HepG2 (cell line): ENCODE data around the gene AKT2. TPM values are rescaled to one million over a fixed set of nuclear protein-coding genes. Genes with fewer than 3 reads are reported as not detected.

Experiments used
- AKAP8 ChIP-seq: sonication (generic); formaldehyde crosslinking; IDR thresholded peaks from 2 replicates; pipeline ENCODE4 v1.5.1; 2020; ENCODE audit warnings: mild to moderate bottlenecking, missing genetic modification reagents
- ATF3 ChIP-seq: sonication (generic); formaldehyde crosslinking; IDR thresholded peaks from 2 replicates; pipeline ENCODE4 v1.4.0; 2020; ENCODE audit warnings: missing genetic modification reagents
- BORCS8-MEF2B ChIP-seq: sonication (generic); formaldehyde crosslinking; IDR thresholded peaks from 2 replicates; pipeline ENCODE4 v1.8.0; 2022; ENCODE audit warnings: mild to moderate bottlenecking, missing genetic modification reagents
- CC2D1A ChIP-seq: sonication (generic); formaldehyde crosslinking; IDR thresholded peaks from 2 replicates; pipeline ENCODE4 v1.8.1; 2023; ENCODE audit warnings: mild to moderate bottlenecking, missing genetic modification reagents
- EP300 ChIP-seq, 3 experiments: sonication (generic) in 1 of 3; formaldehyde crosslinking in 1 of 3; IDR thresholded peaks; 2 replicates each; pipeline versions ENCODE4 v1.5.1 to v1.6.1; 2011 to 2020; ENCODE audit warnings: low read depth in 2 of 3, low read length in 2 of 3, borderline replicate concordance in 1 of 3, improper control_type of control experiment in 1 of 3, mild to moderate bottlenecking in 1 of 3, missing genetic modification reagents in 1 of 3, moderate library complexity in 1 of 3
- HMG20B ChIP-seq: conservative IDR thresholded peaks from 2 replicates; pipeline ENCODE4 v1.6.1; 2016; ENCODE audit warnings: missing genetic modification reagents, missing compliant biosample characterization
- KLF13 ChIP-seq: sonication (generic); formaldehyde crosslinking; IDR thresholded peaks from 2 replicates; pipeline ENCODE4 v1.4.0; 2020; ENCODE audit warnings: mild to moderate bottlenecking, missing genetic modification reagents
- MAF1 ChIP-seq: sonication (generic); formaldehyde crosslinking; IDR thresholded peaks from 2 replicates; pipeline ENCODE4 v1.5.0; 2020; ENCODE audit warnings: missing genetic modification reagents, borderline replicate concordance
- MXD3 ChIP-seq: IDR thresholded peaks from 2 replicates; pipeline ENCODE4 v1.6.1; 2016; ENCODE audit warnings: mild to moderate bottlenecking, missing biosample characterization, missing genetic modification reagents
- PCBP1 ChIP-seq: fragments of 200-400 bp; formaldehyde crosslinking; IDR thresholded peaks from 2 replicates; pipeline ENCODE4 v1.6.1; 2017; ENCODE audit warnings: mild to moderate bottlenecking, low read depth, low read length, borderline replicate concordance
- POLR2A ChIP-seq, 2 experiments: IDR thresholded peaks; 2 replicates each; pipeline ENCODE4 v1.6.1; 2011; ENCODE audit warnings: low read depth in 2 of 2, low read length in 2 of 2, mild to moderate bottlenecking in 1 of 2, moderate library complexity in 1 of 2; ENCODE audit not compliant: insufficient read depth in 1 of 2
- PREB ChIP-seq: sonication (generic); formaldehyde crosslinking; IDR thresholded peaks from 2 replicates; pipeline ENCODE4 v1.4.0; 2020; ENCODE audit warnings: missing genetic modification reagents
- ZBTB2 ChIP-seq: sonication (generic); formaldehyde crosslinking; IDR thresholded peaks from 2 replicates; pipeline ENCODE4 v1.8.0; 2022; ENCODE audit warnings: low read depth, missing genetic modification reagents
- ZFP37 ChIP-seq: sonication (generic); formaldehyde crosslinking; IDR thresholded peaks from 2 replicates; pipeline ENCODE4 v1.4.0; 2020; ENCODE audit warnings: missing genetic modification reagents, borderline replicate concordance
- ZFP62 ChIP-seq: sonication (generic); formaldehyde crosslinking; IDR thresholded peaks from 2 replicates; pipeline ENCODE4 v1.4.0; 2020; ENCODE audit warnings: missing genetic modification reagents
- ZKSCAN8 ChIP-seq: IDR thresholded peaks from 2 replicates; pipeline ENCODE4 v1.6.1; 2016; ENCODE audit warnings: borderline replicate concordance, missing genetic modification reagents, missing compliant biosample characterization
- ZNF12 ChIP-seq: sonication (generic); formaldehyde crosslinking; IDR thresholded peaks from 2 replicates; pipeline ENCODE4 v1.5.0; 2020; ENCODE audit warnings: missing genetic modification reagents
- ZNF275 ChIP-seq: sonication (generic); formaldehyde crosslinking; IDR thresholded peaks from 2 replicates; pipeline ENCODE4 v1.8.0; 2022; ENCODE audit warnings: missing genetic modification reagents, mild to moderate bottlenecking, inconsistent platforms, borderline replicate concordance
- ZNF574 ChIP-seq: sonication (generic); formaldehyde crosslinking; IDR thresholded peaks from 2 replicates; pipeline ENCODE4 v1.4.0; 2020; ENCODE audit warnings: missing genetic modification reagents
- ZNF724P ChIP-seq: sonication (generic); formaldehyde crosslinking; IDR thresholded peaks from 2 replicates; pipeline ENCODE4 v1.8.0; 2022; ENCODE audit warnings: missing genetic modification reagents, borderline replicate concordance
- ZNF776 ChIP-seq: sonication (generic); formaldehyde crosslinking; IDR thresholded peaks from 2 replicates; pipeline ENCODE4 v1.4.0; 2020; ENCODE audit warnings: mild to moderate bottlenecking, missing genetic modification reagents
- ZNF878 ChIP-seq: sonication (generic); formaldehyde crosslinking; IDR thresholded peaks from 2 replicates; pipeline ENCODE4 v1.8.1; 2023; ENCODE audit warnings: mild to moderate bottlenecking, missing genetic modification reagents, moderate library complexity
- polyA plus RNA-seq, 8 experiments: library from polyadenylated mRNA; depleted of rRNA in 3 of 8; stranded (reverse) in 7 of 8; unstranded in 1 of 8; fragments of >200 nt; fragmentation: Illumina TruSeq in 4 of 8; extraction: Trizol in 4 of 8; gene quantifications; 2 replicates each; pipeline versions ENCODE4 v1.2.1 to v1.2.3, GENCODE V29; 2011 to 2016; ENCODE audit warnings: low read depth in 4 of 8, missing spikeins in 1 of 8, mixed read lengths in 1 of 8; ENCODE audit not compliant: insufficient read depth in 1 of 8
- total RNA-seq, 5 experiments: library from RNA; depleted of rRNA; stranded (reverse); fragments of >200 nt; fragmentation: Illumina TruSeq; extraction: Trizol; gene quantifications; 2 replicates each; pipeline ENCODE4 v1.2.3, GENCODE V29; 2016; ENCODE audit warnings: low read depth in 1 of 5

AKT2 gene
- total and polyA plus RNA-seq, 2 of the 13 experiments (the other 11 are each of a cell fraction or from before 2014, with no cell fraction given) = 82.1 to 173 TPM

- no peak for TF ChIP-seq EP300 (IDR thresholded peaks at IDR 0.05; ENCODE audit: low read depth in 2 of 2, low read length in 2 of 2)
- TF ChIP-seq EP300 (CRISPR knock-in tag; IDR thresholded peaks at IDR 0.05; ENCODE audit: borderline replicate concordance) = 0 out of 2 replicates have a peak, but pooled peaks have one; percentile 4
- TF ChIP-seq POLR2A (IDR thresholded peaks at IDR 0.05; ENCODE audit: insufficient read depth in 1 of 2, low read depth in 2 of 2, low read length in 2 of 2) = peak; percentile 32 to 60; a peak in 2 of 4 replicates
- peak; percentile 57; the same call in 1 of the 2 replicates for TF ChIP-seq ZBTB2 (CRISPR knock-in tag)
- no peak for TF ChIP-seq MXD3 (CRISPR knock-in tag)
- no peak for TF ChIP-seq ZFP37 (CRISPR knock-in tag)
- TF ChIP-seq KLF13 (CRISPR knock-in tag) = 0 out of 2 replicates have a peak, but pooled peaks have one; percentile 60
- TF ChIP-seq PREB (CRISPR knock-in tag) = no peak
- no peak for TF ChIP-seq ZNF878
- 0 out of 2 replicates have a peak, but pooled peaks have one; percentile 47 for TF ChIP-seq ZNF574 (CRISPR knock-in tag)
- no peak for TF ChIP-seq ZNF275 (CRISPR knock-in tag)
- TF ChIP-seq HMG20B (CRISPR knock-in tag) = no peak
- no peak for TF ChIP-seq ZFP62 (CRISPR knock-in tag)
- no peak for TF ChIP-seq ZNF776 (CRISPR knock-in tag)
- TF ChIP-seq ATF3 (CRISPR knock-in tag) = no peak; the same call in 1 of the 2 replicates
- TF ChIP-seq AKAP8 (CRISPR knock-in tag) = peak; percentile 86; the same call in 1 of the 2 replicates
- TF ChIP-seq ZNF724P (CRISPR knock-in tag) = no peak
- TF ChIP-seq ZNF12 (CRISPR knock-in tag) = no peak
- TF ChIP-seq MAF1 (CRISPR knock-in tag) = no peak
- TF ChIP-seq PCBP1 = no peak
- no peak for TF ChIP-seq ZKSCAN8 (CRISPR knock-in tag)
- no peak for TF ChIP-seq BORCS8-MEF2B (CRISPR knock-in tag)
- no peak for TF ChIP-seq CC2D1A (CRISPR knock-in tag)
These were observed 1.5 kb downstream of the AKT2 start (continued) for GRCh38 chr19:40283414-40284250.
